Esophagus (tissue), 2 donors: Measurements from ENCODE around the gene NDUFS4. TPM values are rescaled to one million over a fixed set of nuclear protein-coding genes. Genes with fewer than 3 reads are reported as not detected.
"Not testable (repeated sequence)": the region's sequence is repeated elsewhere in the genome, so short reads cannot be mapped to it uniquely, and the experiment has no call there.

Experiments
- H3K27ac ChIP-seq, 2 donors: one replicate each; pipeline ENCODE4 v1.5.1; 2013; ENCODE audit warnings: low read depth in 2 of 2, mild to moderate bottlenecking in 2 of 2, inconsistent platforms in 1 of 2, low read length in 1 of 2, moderate library complexity in 1 of 2
- H3K27me3 ChIP-seq, 2 donors: one replicate each; pipeline ENCODE4 v1.6.1; 2013; ENCODE audit warnings: low read length in 2 of 2, control low read depth in 1 of 2, mild to moderate bottlenecking in 1 of 2; ENCODE audit not compliant: insufficient read depth in 2 of 2, control insufficient read depth in 1 of 2
- H3K36me3 ChIP-seq, 2 donors: one replicate each; pipeline ENCODE4 v1.6.1; 2013; ENCODE audit warnings: low read length in 1 of 2; ENCODE audit not compliant: control insufficient read depth in 2 of 2, insufficient read depth in 2 of 2
- H3K4me1 ChIP-seq, 2 donors: one replicate each; pipeline ENCODE4 v1.6.1; 2013; ENCODE audit warnings: low read length in 1 of 2; ENCODE audit not compliant: control insufficient read depth in 2 of 2, insufficient read depth in 2 of 2
- H3K4me3 ChIP-seq, 2 donors: one replicate each; pipeline ENCODE4 v1.5.1; 2013; ENCODE audit warnings: low read length in 2 of 2, mild to moderate bottlenecking in 2 of 2, low read depth in 1 of 2, moderate library complexity in 1 of 2
- H3K9me3 ChIP-seq, 2 donors: one replicate each; pipeline ENCODE4 v1.6.1; 2013; ENCODE audit warnings: mild to moderate bottlenecking in 2 of 2, low read depth in 1 of 2, low read length in 1 of 2, moderate library complexity in 1 of 2; ENCODE audit not compliant: control insufficient read depth in 2 of 2, insufficient read depth in 1 of 2
- WGBS, 2 donors: extraction: QIAGEN DNeasy Blood & Tissue Kit; methylation state at CpG; one replicate each; pipeline ENCODE4 v1.1.7; 2013; 5-methylcytosine and 5-hydroxymethylcytosine counted together
- polyA plus RNA-seq, 2 donors: library from polyadenylated mRNA; stranded (reverse); fragments of 200-250 nt; gene quantifications; one replicate each; pipeline ENCODE4 v1.2.3, GENCODE V29; 2013
- donor health status: healthy with polysubstance abuse.
- donor health status: Bipolar disorder and iron deficiency.

NDUFS4 gene
- polyA plus RNA-seq, 2 donors: 39.0 to 90.3 TPM

GRCh38 chr5:53614376-53614885 lies 54.0 kb downstream of the NDUFS4 start:
- no peaks in the 10 kb centered on the region for H3K36me3 ChIP-seq
- H3K9me3 ChIP-seq: no peaks in the 10 kb centered on the region
- no peak overlapping the region for H3K4me3 ChIP-seq
- no peaks in the 10 kb centered on the region for H3K27me3 ChIP-seq
- H3K4me1 ChIP-seq: no peaks in the 10 kb centered on the region
- WGBS, 2 donors: 92 to 94% methylated on average over 2 of the region's 2 CpGs
- H3K27ac ChIP-seq: no peak overlapping the region

GRCh38 chr5:53616939-53617549 lies 56.6 kb downstream of the NDUFS4 start:
- H3K27me3 ChIP-seq: no peaks in the 10 kb centered on the region
- H3K36me3 ChIP-seq: no peaks in the 10 kb centered on the region
- no peak overlapping the region for H3K4me3 ChIP-seq
- WGBS, 2 donors: 93 to 97% methylated on average over 3 of the region's 3 CpGs
- H3K4me1 ChIP-seq: no peaks in the 10 kb centered on the region
- H3K9me3 ChIP-seq: no peaks in the 10 kb centered on the region
- H3K27ac ChIP-seq: no peak overlapping the region

GRCh38 chr5:53631251-53631650 lies 70.8 kb downstream of the NDUFS4 start:
- Histone ChIP-seq H3K4me3 (no peak overlapping the region), H3K27ac (no peak overlapping the region), H3K36me3 (peaks cover 0 to 2% of the 10 kb centered on the region in 2 donors), H3K4me1 (peaks cover 0 to 2% of the 10 kb centered on the region in 2 donors), H3K27me3 (no peaks in the 10 kb centered on the region), H3K9me3 (no peaks in the 10 kb centered on the region)
- 85 to 98% methylated on average over 6 of the region's 6 CpGs for WGBS, 2 donors

GRCh38 chr5:53642061-53642460 lies 81.6 kb downstream of the NDUFS4 start:
- H3K27me3 ChIP-seq: no peaks in the 10 kb centered on the region
- no peak overlapping the region for H3K27ac ChIP-seq
- H3K9me3 ChIP-seq: no peaks in the 10 kb centered on the region
- no peaks in the 10 kb centered on the region for H3K36me3 ChIP-seq
- 47 to 57% methylated on average over 3 of the region's 3 CpGs for WGBS, 2 donors
- H3K4me3 ChIP-seq: no peak overlapping the region
- no peaks in the 10 kb centered on the region for H3K4me1 ChIP-seq

GRCh38 chr5:53643445-53643844 lies 83.0 kb downstream of the NDUFS4 start:
- Histone ChIP-seq H3K4me3 (no peak overlapping the region), H3K36me3 (no peaks in the 10 kb centered on the region), H3K9me3 (no peaks in the 10 kb centered on the region), H3K4me1 (no peaks in the 10 kb centered on the region), H3K27me3 (no peaks in the 10 kb centered on the region), H3K27ac (no peak overlapping the region)
- WGBS, 2 donors: 77 to 85% methylated on average over 4 of the region's 4 CpGs

- no peaks in the 10 kb centered on the region for H3K9me3 ChIP-seq
- no peak overlapping the region for H3K27ac ChIP-seq
- H3K36me3 ChIP-seq: peaks cover 0 to 5% of the 10 kb centered on the region in 2 donors
- WGBS, 2 donors: 69 to 80% methylated on average over 2 of the region's 2 CpGs
- no peak overlapping the region for H3K4me3 ChIP-seq
- no peaks in the 10 kb centered on the region for H3K4me1 ChIP-seq
- no peaks in the 10 kb centered on the region for H3K27me3 ChIP-seq
Observed at GRCh38 chr5:53645078-53645477, 84.6 kb downstream of the NDUFS4 start.

- WGBS, 2 donors: 97 to 100% methylated on average over 2 of the region's 2 CpGs
- Histone ChIP-seq H3K27ac (no peak overlapping the region), H3K27me3 (no peaks in the 10 kb centered on the region), H3K9me3 (no peaks in the 10 kb centered on the region), H3K4me3 (no peak overlapping the region), H3K4me1 (no peaks in the 10 kb centered on the region), H3K36me3 (peaks cover 0 to 5% of the 10 kb centered on the region in 2 donors)
Observed at GRCh38 chr5:53649352-53649751, 88.9 kb downstream of the NDUFS4 start.

GRCh38 chr5:53660573-53660972 lies 100.1 kb downstream of the NDUFS4 start:
- not testable (repeated sequence) for H3K9me3 ChIP-seq, H3K36me3 ChIP-seq, H3K27me3 ChIP-seq, H3K4me1 ChIP-seq, H3K27ac ChIP-seq, H3K4me3 ChIP-seq
- 88 to 95% methylated on average over 4 of the region's 4 CpGs for WGBS, 2 donors

- not testable (repeated sequence) for H3K4me3 ChIP-seq
- 90 to 97% methylated on average over 10 of the region's 11 CpGs for WGBS, 2 donors
Observed at GRCh38 chr5:53665313-53665712, 104.9 kb downstream of the NDUFS4 start.

GRCh38 chr5:53667621-53668020 lies 107.2 kb downstream of the NDUFS4 start:
- Histone ChIP-seq H3K36me3 (peaks cover 0 to 2% of the 10 kb centered on the region in 2 donors), H3K4me3 (no peak overlapping the region), H3K27ac (no peak overlapping the region), H3K27me3 (no peaks in the 10 kb centered on the region), H3K9me3 (no peaks in the 10 kb centered on the region), H3K4me1 (no peaks in the 10 kb centered on the region)
- 93 to 95% methylated on average over 2 of the region's 2 CpGs for WGBS, 2 donors

More at GRCh38 chr5:53665313-53665712, 104.9 kb downstream of the NDUFS4 start:
- H3K9me3 ChIP-seq, H3K27me3 ChIP-seq, H3K27ac ChIP-seq, H3K36me3 ChIP-seq, H3K4me1 ChIP-seq: not testable (repeated sequence)
